Duodenal mucosa (tissue), 2 donors: ENCODE results near the gene PYDC1.
"Not testable (repeated sequence)": the region's sequence is repeated elsewhere in the genome, so short reads cannot be mapped to it uniquely, and the experiment has no call there.

Experiments
- H3K27ac ChIP-seq: one replicate; pipeline ENCODE4 v1.7.0; 2013; ENCODE audit warnings: low read depth, low read length
- H3K27me3 ChIP-seq, 2 donors: one replicate each; pipeline ENCODE4 v1.7.0; 2013; ENCODE audit warnings: low read length in 2 of 2, control low read depth in 1 of 2; ENCODE audit not compliant: insufficient read depth in 2 of 2, control insufficient read depth in 1 of 2
- H3K36me3 ChIP-seq, 2 donors: one replicate each; pipeline ENCODE4 v1.7.0; 2013; ENCODE audit warnings: low read length in 2 of 2, control low read depth in 1 of 2; ENCODE audit not compliant: insufficient read depth in 2 of 2, control insufficient read depth in 1 of 2
- H3K4me1 ChIP-seq, 2 donors: one replicate each; pipeline ENCODE4 v1.7.0; 2013; ENCODE audit warnings: low read length in 2 of 2, control low read depth in 1 of 2; ENCODE audit not compliant: insufficient read depth in 2 of 2, control insufficient read depth in 1 of 2
- H3K4me3 ChIP-seq, 2 donors: one replicate each; pipeline ENCODE4 v1.7.0; 2013; ENCODE audit warnings: low read length in 2 of 2, low read depth in 1 of 2
- H3K9ac ChIP-seq, 2 donors: one replicate each; pipeline ENCODE4 v1.7.0; 2013; ENCODE audit warnings: low read length in 2 of 2, low read depth in 1 of 2
- H3K9me3 ChIP-seq, 2 donors: one replicate each; pipeline ENCODE4 v1.7.0; 2013; ENCODE audit warnings: low read length in 2 of 2, control low read depth in 1 of 2; ENCODE audit not compliant: control insufficient read depth in 1 of 2

PYDC1 gene

DNA sequence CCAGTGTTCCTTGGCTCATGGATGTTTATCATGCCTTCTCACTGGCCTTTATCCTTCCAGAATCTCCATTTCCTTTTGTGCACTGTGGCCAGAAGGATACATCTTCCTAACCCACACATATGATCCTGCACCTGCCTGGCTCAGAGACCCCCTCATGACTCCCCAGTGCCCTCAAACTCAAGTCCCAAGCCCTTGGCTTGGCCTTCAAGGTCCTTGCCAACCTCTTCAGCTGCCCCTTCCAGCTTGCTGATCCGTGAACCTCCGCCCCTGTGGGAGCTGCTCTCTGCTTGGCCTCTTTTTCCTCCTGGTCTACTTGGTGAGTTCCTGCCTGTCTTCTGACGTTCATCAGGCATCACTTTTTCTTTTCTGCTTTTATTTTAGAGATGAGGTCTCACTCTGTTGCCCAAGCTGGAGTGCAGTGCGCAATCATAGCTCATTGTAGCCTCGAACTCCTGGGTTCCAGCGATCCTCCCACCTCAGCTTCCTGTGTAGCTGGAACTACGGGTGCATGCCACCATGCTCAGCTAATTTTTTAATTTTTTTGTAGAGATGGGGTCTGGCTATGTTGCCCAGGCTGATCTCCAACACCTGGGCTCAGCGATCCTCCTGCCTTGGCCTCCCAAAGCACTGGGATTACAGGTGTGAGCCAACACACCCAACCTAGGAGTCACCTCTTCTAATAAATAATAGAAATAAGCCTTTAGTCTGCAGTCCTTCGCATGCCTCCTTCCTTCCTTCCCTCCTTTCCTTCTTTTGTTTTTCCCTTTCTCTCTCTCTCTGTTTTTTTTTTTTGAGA is 11.9 kb downstream of the PYDC1 start:
- H3K36me3 ChIP-seq: no peaks in the 10 kb centered on the region
- H3K9ac ChIP-seq: no peak overlapping the region
- peaks cover 31 to 50% of the 10 kb centered on the region in 2 donors for H3K4me1 ChIP-seq
- no peaks in the 10 kb centered on the region for H3K27me3 ChIP-seq
- H3K27ac ChIP-seq: no peak overlapping the region
- H3K4me3 ChIP-seq: no peak overlapping the region
- H3K9me3 ChIP-seq: no peaks in the 10 kb centered on the region

- H3K9ac ChIP-seq: peak within 1 kb of the TSS; percentile 69 to 95
These were observed 14.2 kb downstream of the PYDC1 start, which contains the start of gene PYCARD for GRCh38 chr16:31202414-31203375. Gene PYCARD, minus strand, starts transcription at chr16:31202760. Its CDS starts 70 bp downstream, at chr16:31202690.

DNA sequence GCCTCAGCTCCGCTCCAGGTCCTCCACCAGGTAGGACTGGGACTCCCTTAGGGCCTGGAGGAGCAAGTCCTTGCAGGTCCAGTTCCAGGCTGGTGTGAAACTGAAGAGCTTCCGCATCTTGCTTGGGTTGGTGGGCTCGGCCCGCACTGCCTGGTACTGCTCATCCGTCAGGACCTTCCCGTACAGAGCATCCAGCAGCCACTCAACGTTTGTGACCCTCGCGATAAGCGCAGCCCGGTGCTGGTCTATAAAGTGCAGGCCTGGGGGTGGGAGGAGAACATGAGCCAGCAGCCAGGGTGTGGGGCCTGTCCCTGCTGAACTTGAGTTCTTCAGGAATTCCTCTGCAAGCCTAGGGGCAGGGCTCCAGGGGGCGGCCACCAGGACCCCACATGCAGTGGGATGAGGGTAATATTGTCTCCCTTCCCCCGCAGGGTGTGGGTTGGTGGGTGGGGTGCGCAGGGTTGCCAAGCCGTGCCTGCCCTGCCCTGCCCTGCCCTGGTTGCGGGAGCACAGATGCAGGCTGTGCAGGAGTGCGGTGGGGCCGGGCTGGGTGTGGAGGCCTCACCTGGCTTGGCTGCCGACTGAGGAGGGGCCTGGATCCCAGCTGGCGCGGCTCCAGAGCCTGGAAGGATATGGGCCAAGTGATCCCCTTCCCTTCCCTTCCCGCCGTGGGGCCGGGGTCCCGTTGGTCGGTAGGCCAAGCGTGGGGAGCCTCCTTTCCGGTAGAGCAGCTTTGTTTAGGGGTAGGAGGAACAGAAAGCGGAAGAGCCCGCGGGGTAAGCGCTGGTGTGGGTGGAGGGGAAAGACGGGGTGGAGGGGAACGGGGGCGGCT is 15.1 kb downstream of the PYDC1 start:
- Histone ChIP-seq H3K27me3 (no peaks in the 10 kb centered on the region), H3K27ac (peak overlapping the region; percentile 76), H3K9ac (peak overlapping the region; percentile 69 to 95), H3K4me3 (peak overlapping the region; percentile 93 to 96), H3K9me3 (no peaks in the 10 kb centered on the region), H3K36me3 (peaks cover 2 to 11% of the 10 kb centered on the region in 2 donors), H3K4me1 (peaks cover 28 to 37% of the 10 kb centered on the region in 2 donors)

More at GRCh38 chr16:31202414-31203375, 14.2 kb downstream of the PYDC1 start, which contains the start of gene PYCARD:
- peak within 1 kb of the TSS; percentile 93 to 96 for H3K4me3 ChIP-seq
- H3K4me1 ChIP-seq: peaks cover 35 to 46% of the 10 kb centered on the region in 2 donors
- no peaks in the 10 kb centered on the region for H3K9me3 ChIP-seq
- H3K27me3 ChIP-seq: no peaks in the 10 kb centered on the region
- H3K27ac ChIP-seq: peak within 1 kb of the TSS; percentile 76
- peaks cover 2 to 7% of the 10 kb centered on the region in 2 donors for H3K36me3 ChIP-seq

- peaks cover 26 to 33% of the 10 kb centered on the region in 2 donors for H3K4me1 ChIP-seq
- H3K27ac ChIP-seq: no peak overlapping the region
- peak overlapping the region; percentile 69 to 95 for H3K9ac ChIP-seq
These were observed 15.9 kb downstream of the PYDC1 start for GRCh38 chr16:31200821-31201568.

DNA sequence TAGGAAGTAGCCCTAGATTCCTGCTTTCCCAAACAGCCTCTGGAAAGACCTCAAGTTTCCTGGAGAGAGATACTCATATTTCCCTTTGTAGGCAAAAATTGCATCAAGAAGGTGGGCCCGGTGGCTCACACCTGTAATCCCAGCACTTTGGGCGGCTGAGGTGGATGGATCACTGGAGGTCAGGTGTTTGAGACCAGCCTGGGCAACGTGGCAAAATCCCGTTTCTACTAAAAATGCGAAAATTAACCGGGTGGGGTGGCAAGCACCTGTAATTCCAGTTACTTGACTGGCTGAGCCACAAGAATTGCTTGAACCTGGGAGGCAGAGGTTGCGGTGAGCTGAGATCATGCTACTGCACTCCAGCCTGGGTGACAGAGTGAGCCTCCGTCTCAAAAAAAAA is 16.8 kb downstream of the PYDC1 start:
- peak overlapping the region in 1 of 2 donors; percentile 22 for H3K9ac ChIP-seq
- H3K4me3 ChIP-seq, H3K27ac ChIP-seq, H3K9me3 ChIP-seq, H3K27me3 ChIP-seq: not testable (repeated sequence)
- peaks cover 5 to 25% of the 10 kb centered on the region in 2 donors for H3K36me3 ChIP-seq
- peaks cover 26 to 33% of the 10 kb centered on the region in 2 donors for H3K4me1 ChIP-seq

More at GRCh38 chr16:31200821-31201568, 15.9 kb downstream of the PYDC1 start:
- H3K9me3 ChIP-seq: no peaks in the 10 kb centered on the region
- no peaks in the 10 kb centered on the region for H3K27me3 ChIP-seq
- peak overlapping the region; percentile 93 to 96 for H3K4me3 ChIP-seq
- peaks cover 5 to 16% of the 10 kb centered on the region in 2 donors for H3K36me3 ChIP-seq

- H3K4me1 ChIP-seq: peaks cover 26 to 33% of the 10 kb centered on the region in 2 donors
- peaks cover 5 to 31% of the 10 kb centered on the region in 2 donors for H3K36me3 ChIP-seq
These were observed 17.4 kb downstream of the PYDC1 start for GRCh38 chr16:31199430-31200041.

GRCh38 chr16:31198207-31198882 is 18.6 kb downstream of the PYDC1 start:
- no peaks in the 10 kb centered on the region for H3K9me3 ChIP-seq
- no peak overlapping the region for H3K9ac ChIP-seq
- peaks cover 26 to 33% of the 10 kb centered on the region in 2 donors for H3K4me1 ChIP-seq
- no peak overlapping the region for H3K4me3 ChIP-seq
- H3K27me3 ChIP-seq: no peaks in the 10 kb centered on the region
- peaks cover 9 to 42% of the 10 kb centered on the region in 2 donors for H3K36me3 ChIP-seq
- H3K27ac ChIP-seq: no peak overlapping the region

More at GRCh38 chr16:31199430-31200041, 17.4 kb downstream of the PYDC1 start:
- no peak overlapping the region for H3K4me3 ChIP-seq
- no peak overlapping the region for H3K27ac ChIP-seq
- no peaks in the 10 kb centered on the region for H3K9me3 ChIP-seq
- peak overlapping the region in 1 of 2 donors; percentile 22 for H3K9ac ChIP-seq
- no peaks in the 10 kb centered on the region for H3K27me3 ChIP-seq

GRCh38 chr16:31196324-31197088 is 20.4 kb downstream of the PYDC1 start:
- no peak overlapping the region for H3K4me3 ChIP-seq
- H3K27ac ChIP-seq: no peak overlapping the region
- H3K36me3 ChIP-seq: peaks cover 18 to 61% of the 10 kb centered on the region in 2 donors
- no peak overlapping the region for H3K9ac ChIP-seq
- H3K27me3 ChIP-seq: no peaks in the 10 kb centered on the region
- peaks cover 22 to 25% of the 10 kb centered on the region in 2 donors for H3K4me1 ChIP-seq
- H3K9me3 ChIP-seq: no peaks in the 10 kb centered on the region
